Mammary epithelial cell (primary cell): ENCODE measurements around the gene TMEM185B.
"Not testable (repeated sequence)": the region's sequence is repeated elsewhere in the genome, so short reads cannot be mapped to it uniquely, and the experiment has no call there.

Experiments used
- CTCF ChIP-seq, 2 donors: IDR thresholded peaks in 1 of 2; conservative IDR thresholded peaks in 1 of 2; 2 replicates each; pipeline ENCODE4 v1.5.1; 2011 to 2012; ENCODE audit warnings: inconsistent platforms in 2 of 2, low read length in 2 of 2, mild to moderate bottlenecking in 2 of 2, control low read depth in 1 of 2, low read depth in 1 of 2; ENCODE audit not compliant: insufficient read depth in 1 of 2; ENCODE audit errors: extremely low read depth in 1 of 2
- EZH2 ChIP-seq: IDR thresholded peaks from 2 replicates; pipeline ENCODE4 v1.6.1; 2012; ENCODE audit warnings: low read length, inconsistent platforms, borderline replicate concordance

- not testable (repeated sequence) for TF ChIP-seq CTCF (conservative IDR thresholded peaks at IDR 0.05 in 1 of 2, IDR thresholded peaks at IDR 0.05 in 1 of 2; ENCODE audit: extremely low read depth in 1 of 2, insufficient read depth in 1 of 2, low read depth in 1 of 2, low read length in 2 of 2); EZH2
These were observed 12.0 kb upstream of the TMEM185B start for GRCh38 chr2:120235158-120235557.
